EL (cell line): ENCODE data around the gene KRT7.
"Not testable (repeated sequence)": the region's sequence is repeated elsewhere in the genome, so short reads cannot be mapped to it uniquely, and the experiment has no call there.

ENCODE experiments used
- DNase-seq: peaks from one replicate; pipeline ENCODE4 v3.0.0-alpha.2; 2016

The KRT7 gene

GRCh38 chr12:52245962-52246569 is 13.0 kb downstream of the KRT7 start:
- no peak for DNase-seq

GRCh38 chr12:52246720-52247621 is 13.9 kb downstream of the KRT7 start:
- DNase-seq, result no peak

GRCh38 chr12:52247622-52248540 is 14.8 kb downstream of the KRT7 start:
- DNase-seq, result no peak

- DNase-seq, result no peak
These were observed 15.8 kb downstream of the KRT7 start for GRCh38 chr12:52248541-52249461.

- no peak for DNase-seq
These were observed 16.5 kb downstream of the KRT7 start for GRCh38 chr12:52249511-52250047.

- DNase-seq, result no peak
These were observed 17.3 kb downstream of the KRT7 start for GRCh38 chr12:52250048-52250990.

GRCh38 chr12:52251367-52252051 is 18.5 kb downstream of the KRT7 start:
- DNase-seq, result no peak

GRCh38 chr12:52252175-52252615 is 19.2 kb downstream of the KRT7 start:
- not testable (repeated sequence) for DNase-seq

- no peak for DNase-seq
These were observed 19.8 kb downstream of the KRT7 start for GRCh38 chr12:52252728-52253343.

GRCh38 chr12:52253391-52254179 is 20.5 kb downstream of the KRT7 start:
- no peak for DNase-seq

GRCh38 chr12:52254180-52254964 is 21.3 kb downstream of the KRT7 start:
- DNase-seq, result no peak

GRCh38 chr12:52254965-52255751 is 22.1 kb downstream of the KRT7 start:
- DNase-seq, result no peak

- no peak for DNase-seq
These were observed 23.0 kb downstream of the KRT7 start for GRCh38 chr12:52255926-52256583.

GRCh38 chr12:52256584-52256935 is 23.5 kb downstream of the KRT7 start:
- no peak for DNase-seq

GRCh38 chr12:52257074-52257551 is 24.1 kb downstream of the KRT7 start:
- no peak for DNase-seq

GRCh38 chr12:52257922-52258321 is 24.9 kb downstream of the KRT7 start:
- not testable (repeated sequence) for DNase-seq
